ENCODE results near the gene KNSTRN.

Gene KNSTRN

GRCh38 chr15:40382580-40383456 lies at the start of gene KNSTRN:
Gene KNSTRN (plus strand): TSS chr15:40382721. CDS start chr15:40382836, 115 bp downstream.
- DNase-seq (ENCODE audit: low spot score) = peak; percentile 96

GRCh38 chr15:40333922-40334492 lies 48.5 kb upstream of the KNSTRN start:
- DNase-seq (ENCODE audit: low spot score) = no peak

- no peak for DNase-seq (ENCODE audit: low spot score)
Observed at GRCh38 chr15:40334541-40334940, 48.0 kb upstream of the KNSTRN start.

- DNase-seq (ENCODE audit: low spot score) = no peak
Observed at GRCh38 chr15:40334941-40335795, 47.4 kb upstream of the KNSTRN start.

- DNase-seq (ENCODE audit: low spot score) = no peak
Observed at GRCh38 chr15:40335938-40336743, 46.4 kb upstream of the KNSTRN start.

- no peak for DNase-seq (ENCODE audit: low spot score)
Observed at GRCh38 chr15:40336744-40337122, 45.8 kb upstream of the KNSTRN start.

- no peak for DNase-seq (ENCODE audit: low spot score)
Observed at GRCh38 chr15:40337597-40337996, 44.9 kb upstream of the KNSTRN start.

- DNase-seq (ENCODE audit: low spot score) = peak; percentile 75
Observed at GRCh38 chr15:40338041-40338657, 44.4 kb upstream of the KNSTRN start.

GRCh38 chr15:40338921-40339620 lies 43.5 kb upstream of the KNSTRN start:
- peak; percentile 93 for DNase-seq (ENCODE audit: low spot score)

GRCh38 chr15:40339621-40339945 lies 42.9 kb upstream of the KNSTRN start:
- no peak for DNase-seq (ENCODE audit: low spot score)

GRCh38 chr15:40340038-40340739 lies 42.3 kb upstream of the KNSTRN start:
- peak; percentile 70 for DNase-seq (ENCODE audit: low spot score)

- peak; percentile 89 for DNase-seq (ENCODE audit: low spot score)
Observed at GRCh38 chr15:40340740-40341400, 41.7 kb upstream of the KNSTRN start, which contains the start of gene CCDC9B. Gene CCDC9B (minus strand): TSS chr15:40340939. CDS start chr15:40340819, 120 bp downstream.

GRCh38 chr15:40342416-40343320 lies 39.9 kb upstream of the KNSTRN start:
- no peak for DNase-seq (ENCODE audit: low spot score)

- peak; percentile 54 for DNase-seq (ENCODE audit: low spot score)
Observed at GRCh38 chr15:40343512-40343911, 39.0 kb upstream of the KNSTRN start.

- no peak for DNase-seq (ENCODE audit: low spot score)
Observed at GRCh38 chr15:40344217-40344616, 38.3 kb upstream of the KNSTRN start.

- peak; percentile 80 for DNase-seq (ENCODE audit: low spot score)
Observed at GRCh38 chr15:40344631-40345120, 37.8 kb upstream of the KNSTRN start.

GRCh38 chr15:40345225-40345866 lies 37.2 kb upstream of the KNSTRN start:
- no peak for DNase-seq (ENCODE audit: low spot score)

Measured in AG08396 (cell line).